NB4 (cell line): ENCODE measurements around the gene PLEKHH2.

Experiments
- POLR2A ChIP-seq: IDR thresholded peaks from 2 replicates; pipeline ENCODE4 v1.6.1; 2011; ENCODE audit warnings: mild to moderate bottlenecking; ENCODE audit not compliant: insufficient read length; ENCODE audit errors: extremely low read depth
- TF ChIP-seq, protein P1 (sequence below): IDR thresholded peaks from one replicate; pipeline ENCODE4 v1.5.1; 2012; ENCODE audit warnings: low read depth, low read length

DNA sequence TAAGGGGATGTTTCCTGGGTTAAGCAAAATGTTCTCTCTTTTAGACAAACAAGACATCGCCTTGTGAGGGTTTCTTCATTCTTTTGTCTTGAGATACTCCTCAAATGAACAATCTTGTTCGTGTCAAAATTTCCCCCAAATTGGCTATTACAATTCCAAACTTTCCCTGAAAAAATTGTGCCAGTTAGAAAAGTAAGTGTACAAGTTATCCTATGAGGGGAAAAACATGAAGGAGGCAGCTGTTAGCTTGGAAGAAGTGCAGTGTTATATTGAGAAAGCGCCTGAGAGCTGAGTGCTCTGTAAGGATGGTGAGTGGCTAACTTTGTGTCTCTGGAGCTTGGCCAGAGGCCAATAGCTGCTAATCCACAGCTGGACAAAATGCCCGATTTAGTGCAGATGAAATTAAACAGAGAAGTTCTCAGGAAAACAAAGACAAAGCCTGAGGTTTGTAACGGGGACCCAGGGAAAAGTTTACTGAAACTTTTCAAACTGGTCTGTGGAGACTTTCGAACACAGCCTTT, 14.1 kb upstream of the PLEKHH2 start:
- TF ChIP-seq, protein P1, sequence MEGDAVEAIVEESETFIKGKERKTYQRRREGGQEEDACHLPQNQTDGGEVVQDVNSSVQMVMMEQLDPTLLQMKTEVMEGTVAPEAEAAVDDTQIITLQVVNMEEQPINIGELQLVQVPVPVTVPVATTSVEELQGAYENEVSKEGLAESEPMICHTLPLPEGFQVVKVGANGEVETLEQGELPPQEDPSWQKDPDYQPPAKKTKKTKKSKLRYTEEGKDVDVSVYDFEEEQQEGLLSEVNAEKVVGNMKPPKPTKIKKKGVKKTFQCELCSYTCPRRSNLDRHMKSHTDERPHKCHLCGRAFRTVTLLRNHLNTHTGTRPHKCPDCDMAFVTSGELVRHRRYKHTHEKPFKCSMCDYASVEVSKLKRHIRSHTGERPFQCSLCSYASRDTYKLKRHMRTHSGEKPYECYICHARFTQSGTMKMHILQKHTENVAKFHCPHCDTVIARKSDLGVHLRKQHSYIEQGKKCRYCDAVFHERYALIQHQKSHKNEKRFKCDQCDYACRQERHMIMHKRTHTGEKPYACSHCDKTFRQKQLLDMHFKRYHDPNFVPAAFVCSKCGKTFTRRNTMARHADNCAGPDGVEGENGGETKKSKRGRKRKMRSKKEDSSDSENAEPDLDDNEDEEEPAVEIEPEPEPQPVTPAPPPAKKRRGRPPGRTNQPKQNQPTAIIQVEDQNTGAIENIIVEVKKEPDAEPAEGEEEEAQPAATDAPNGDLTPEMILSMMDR, result no peak
- no peak for TF ChIP-seq POLR2A
